ENCODE data around the gene CDKL4.

GRCh38 chr2:39289609-39290008, 45.8 kb upstream of the CDKL4 start:
- TF ChIP-seq CTCF (conservative IDR thresholded peaks at IDR 0.05 in 1 of 2, IDR thresholded peaks at IDR 0.05 in 1 of 2; ENCODE audit: low read depth in 1 of 2, low read length in 2 of 2) (no peak), EZH2 (IDR thresholded peaks at IDR 0.05; ENCODE audit: low read length, missing control alignments) (no peak)
